HL-60 (cell line): ENCODE results near the gene MTG2.

Experiments
- POLR2AphosphoS5 ChIP-seq: IDR thresholded peaks from 2 replicates; pipeline ENCODE4 v1.6.1; 2012; ENCODE audit warnings: low read depth
- REST ChIP-seq: IDR thresholded peaks from 2 replicates; pipeline ENCODE4 v1.6.1; 2012; ENCODE audit warnings: low read depth; ENCODE audit not compliant: insufficient replicate concordance
- TF ChIP-seq, protein P1 (sequence below): IDR thresholded peaks from one replicate; pipeline ENCODE4 v1.5.1; 2011; ENCODE audit warnings: low read length, control low read depth, inconsistent platforms; ENCODE audit not compliant: insufficient read depth

- TF ChIP-seq POLR2AphosphoS5 (no peak), REST (no peak)
- TF ChIP-seq, protein P1, sequence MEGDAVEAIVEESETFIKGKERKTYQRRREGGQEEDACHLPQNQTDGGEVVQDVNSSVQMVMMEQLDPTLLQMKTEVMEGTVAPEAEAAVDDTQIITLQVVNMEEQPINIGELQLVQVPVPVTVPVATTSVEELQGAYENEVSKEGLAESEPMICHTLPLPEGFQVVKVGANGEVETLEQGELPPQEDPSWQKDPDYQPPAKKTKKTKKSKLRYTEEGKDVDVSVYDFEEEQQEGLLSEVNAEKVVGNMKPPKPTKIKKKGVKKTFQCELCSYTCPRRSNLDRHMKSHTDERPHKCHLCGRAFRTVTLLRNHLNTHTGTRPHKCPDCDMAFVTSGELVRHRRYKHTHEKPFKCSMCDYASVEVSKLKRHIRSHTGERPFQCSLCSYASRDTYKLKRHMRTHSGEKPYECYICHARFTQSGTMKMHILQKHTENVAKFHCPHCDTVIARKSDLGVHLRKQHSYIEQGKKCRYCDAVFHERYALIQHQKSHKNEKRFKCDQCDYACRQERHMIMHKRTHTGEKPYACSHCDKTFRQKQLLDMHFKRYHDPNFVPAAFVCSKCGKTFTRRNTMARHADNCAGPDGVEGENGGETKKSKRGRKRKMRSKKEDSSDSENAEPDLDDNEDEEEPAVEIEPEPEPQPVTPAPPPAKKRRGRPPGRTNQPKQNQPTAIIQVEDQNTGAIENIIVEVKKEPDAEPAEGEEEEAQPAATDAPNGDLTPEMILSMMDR, result no peak
These were observed 12.3 kb upstream of the MTG2 start for GRCh38 chr20:62170536-62170935.
